IMR-90 (cell line): ENCODE measurements around the gene SRPK1. TPM values are rescaled to one million over a fixed set of nuclear protein-coding genes. Genes with fewer than 3 reads are reported as not detected.

Experiments
- ATAC-seq: fragments of 200-7000 bp; cut with Tn5 transposase; 2 replicates; pipeline ENCODE4 v1.9.1; 2020; ENCODE audit warnings: low read depth, mild to moderate bottlenecking, moderate library complexity
- BruUV-seq: library from RNA; stranded (reverse); fragments of 400-500 nt; replicated peaks from 2 replicates; lab custom pipeline; 2021; lab: Mats Ljungman, UMichigan
- CTCF ChIA-PET: fragments of 300-600 bp; formaldehyde crosslinking; extraction: SDS; loops from one replicate; lab custom pipeline; 2021; ENCODE audit warnings: antibody characterized with exemption; lab: Yijun Ruan, JAX
- POLR2A ChIA-PET: fragments of 300-600 bp; sonication (Branson Sonifier 250); formaldehyde crosslinking; loops from one replicate; lab custom pipeline; 2022; ENCODE audit warnings: antibody characterized with exemption; ENCODE audit not compliant: unreplicated experiment; lab: Charles Lee
- DNase-seq: peaks from one replicate; pipeline ENCODE4 v3.0.0; 2013
- H2AFZ ChIP-seq: replicated peaks from 2 replicates; pipeline ENCODE3; 2013; ENCODE audit warnings: low read length, mild to moderate bottlenecking; ENCODE audit not compliant: poor library complexity
- H2AK5ac ChIP-seq: 2 replicates; pipeline ENCODE4 v1.6.1; 2013; ENCODE audit warnings: low read depth, low read length, inconsistent platforms
- H2AK9ac ChIP-seq: replicated peaks from 2 replicates; pipeline ENCODE3; 2013; ENCODE audit warnings: mild to moderate bottlenecking, low read depth, low read length, moderate library complexity; ENCODE audit not compliant: poor library complexity
- H2BK120ac ChIP-seq: 2 replicates; pipeline ENCODE4 v1.6.1; 2013; ENCODE audit warnings: low read depth, low read length, inconsistent platforms
- H2BK15ac ChIP-seq: 3 replicates; pipeline ENCODE4 v1.6.1; 2013; ENCODE audit warnings: low read depth, low read length, inconsistent platforms
- H2BK20ac ChIP-seq: 2 replicates; pipeline ENCODE4 v1.6.1; 2013; ENCODE audit warnings: low read depth, mild to moderate bottlenecking, inconsistent platforms, low read length, moderate library complexity
- H2BK5ac ChIP-seq: 2 replicates; pipeline ENCODE4 v1.6.1; 2013; ENCODE audit warnings: mild to moderate bottlenecking, low read depth, low read length, inconsistent platforms; ENCODE audit not compliant: poor library complexity, severe bottlenecking
- H3K14ac ChIP-seq: replicated peaks from 2 replicates; pipeline ENCODE4 v1.6.1; 2013; ENCODE audit warnings: low read depth, low read length, inconsistent platforms
- H3K18ac ChIP-seq: 2 replicates; pipeline ENCODE4 v1.6.1; 2013; ENCODE audit warnings: low read depth, low read length, control low read depth
- H3K23ac ChIP-seq: 2 replicates; pipeline ENCODE4 v1.6.1; 2013; ENCODE audit warnings: low read depth, low read length, inconsistent platforms
- H3K27ac ChIP-seq: 2 replicates; pipeline ENCODE4 v1.5.1; 2013; ENCODE audit warnings: mild to moderate bottlenecking, control low read depth, low read length; ENCODE audit not compliant: insufficient read depth
- H3K27me3 ChIP-seq: 2 replicates; pipeline ENCODE4 v1.6.1; 2013; ENCODE audit warnings: low read length; ENCODE audit not compliant: control insufficient read depth, insufficient read depth
- H3K36me3 ChIP-seq: 2 replicates; pipeline ENCODE4 v1.6.1; 2013; ENCODE audit warnings: low read length, mixed read lengths; ENCODE audit not compliant: control insufficient read depth, insufficient read depth
- H3K4ac ChIP-seq: 2 replicates; pipeline ENCODE4 v1.6.1; 2013; ENCODE audit warnings: low read depth, low read length, inconsistent platforms
- H3K4me1 ChIP-seq: 2 replicates; pipeline ENCODE4 v1.6.1; 2013; ENCODE audit warnings: low read length, mixed read lengths; ENCODE audit not compliant: control insufficient read depth, insufficient read depth
- H3K4me2 ChIP-seq: 2 replicates; pipeline ENCODE4 v1.6.1; 2013; ENCODE audit warnings: low read depth, mild to moderate bottlenecking, control low read depth, low read length, moderate library complexity
- H3K4me3 ChIP-seq: 2 replicates; pipeline ENCODE4 v1.5.1; 2013; ENCODE audit warnings: low read depth, mild to moderate bottlenecking, control low read depth, low read length, moderate library complexity; ENCODE audit not compliant: insufficient read depth
- H3K56ac ChIP-seq: 2 replicates; pipeline ENCODE4 v1.6.1; 2013; ENCODE audit warnings: low read length, inconsistent platforms; ENCODE audit not compliant: insufficient read depth; ENCODE audit errors: extremely low read depth
- H3K79me1 ChIP-seq, 2 experiments: 2 replicates each; pipeline ENCODE4 v1.6.1; 2013; ENCODE audit warnings: low read length in 2 of 2, inconsistent platforms in 1 of 2, low read depth in 1 of 2
- H3K9ac ChIP-seq: 2 replicates; pipeline ENCODE4 v1.6.1; 2013; ENCODE audit warnings: low read depth, low read length, control low read depth
- H3K9me1 ChIP-seq: 2 replicates; pipeline ENCODE4 v1.6.1; 2013; ENCODE audit warnings: low read length, inconsistent platforms; ENCODE audit not compliant: insufficient read depth
- H3K9me3 ChIP-seq: 2 replicates; pipeline ENCODE4 v1.6.1; 2013; ENCODE audit warnings: low read length; ENCODE audit not compliant: control insufficient read depth, insufficient read depth
- H4K20me1 ChIP-seq: 2 replicates; pipeline ENCODE4 v1.6.1; 2013; ENCODE audit warnings: low read length, inconsistent platforms; ENCODE audit not compliant: insufficient read depth
- H4K5ac ChIP-seq: 2 replicates; pipeline ENCODE4 v1.6.1; 2013; ENCODE audit warnings: mild to moderate bottlenecking, low read depth, low read length, control low read depth
- H4K8ac ChIP-seq, 2 experiments: 2 replicates each; pipeline ENCODE4 v1.6.1; 2013; ENCODE audit warnings: low read depth in 2 of 2, low read length in 2 of 2, control low read depth in 1 of 2, inconsistent platforms in 1 of 2
- H4K91ac ChIP-seq: 2 replicates; pipeline ENCODE4 v1.6.1; 2013; ENCODE audit warnings: low read depth, low read length, inconsistent platforms; ENCODE audit not compliant: insufficient read depth
- WGBS, 2 experiments: methylation state at CpG; one replicate each; pipeline versions ENCODE4 v1.1.5 to v1.1.7; 2013; ENCODE audit warnings: missing lambda C conversion rate in 2 of 2; ENCODE audit not compliant: insufficient read length in 1 of 2; ENCODE audit errors: extremely low coverage in 2 of 2; 5-methylcytosine and 5-hydroxymethylcytosine counted together
- dilution Hi-C: fragments of 300-500 bp; cut with HindIII; formaldehyde crosslinking; loops from one replicate; pipeline ENCODE4 v1.14.3; 2018; ENCODE audit warnings: low sequenced_read_pairs; ENCODE audit not compliant: unreplicated experiment
- in situ Hi-C: fragments of 300-500 bp; cut with MboI; formaldehyde crosslinking; loops from 3 replicates; pipeline ENCODE4 v1.14.3; 2019; ENCODE audit warnings: low sequenced_read_pairs, inconsistent platforms, mixed read lengths
- intact Hi-C: fragments of 100-400 bp; cut with micrococcal nuclease; formaldehyde crosslinking; loops from 2 replicates; pipeline ENCODE4 v1.10.0; 2022
- polyA plus RNA-seq, 3 experiments: library from polyadenylated mRNA; depleted of rRNA; stranded (reverse); fragments of >200 nt; gene quantifications; 2 replicates each; pipeline ENCODE4 v1.2.3, GENCODE V29; 2012; ENCODE audit warnings: low replicate concordance in 1 of 3
- total RNA-seq: library from RNA; depleted of rRNA; stranded (reverse); fragments of >200 nt; gene quantifications from 2 replicates; pipeline ENCODE4 v1.2.3, GENCODE V29; 2012
- TF ChIP-seq, protein P1 (sequence below): conservative IDR thresholded peaks from 2 replicates; pipeline ENCODE4 v1.5.1; 2012; ENCODE audit warnings: mild to moderate bottlenecking, low read depth, low read length, improper control_type of control experiment

Gene SRPK1
- total and polyA plus RNA-seq, 2 of the 4 experiments (the other 2 are of a cell fraction), result 22.5 to 44.6 TPM

DNA sequence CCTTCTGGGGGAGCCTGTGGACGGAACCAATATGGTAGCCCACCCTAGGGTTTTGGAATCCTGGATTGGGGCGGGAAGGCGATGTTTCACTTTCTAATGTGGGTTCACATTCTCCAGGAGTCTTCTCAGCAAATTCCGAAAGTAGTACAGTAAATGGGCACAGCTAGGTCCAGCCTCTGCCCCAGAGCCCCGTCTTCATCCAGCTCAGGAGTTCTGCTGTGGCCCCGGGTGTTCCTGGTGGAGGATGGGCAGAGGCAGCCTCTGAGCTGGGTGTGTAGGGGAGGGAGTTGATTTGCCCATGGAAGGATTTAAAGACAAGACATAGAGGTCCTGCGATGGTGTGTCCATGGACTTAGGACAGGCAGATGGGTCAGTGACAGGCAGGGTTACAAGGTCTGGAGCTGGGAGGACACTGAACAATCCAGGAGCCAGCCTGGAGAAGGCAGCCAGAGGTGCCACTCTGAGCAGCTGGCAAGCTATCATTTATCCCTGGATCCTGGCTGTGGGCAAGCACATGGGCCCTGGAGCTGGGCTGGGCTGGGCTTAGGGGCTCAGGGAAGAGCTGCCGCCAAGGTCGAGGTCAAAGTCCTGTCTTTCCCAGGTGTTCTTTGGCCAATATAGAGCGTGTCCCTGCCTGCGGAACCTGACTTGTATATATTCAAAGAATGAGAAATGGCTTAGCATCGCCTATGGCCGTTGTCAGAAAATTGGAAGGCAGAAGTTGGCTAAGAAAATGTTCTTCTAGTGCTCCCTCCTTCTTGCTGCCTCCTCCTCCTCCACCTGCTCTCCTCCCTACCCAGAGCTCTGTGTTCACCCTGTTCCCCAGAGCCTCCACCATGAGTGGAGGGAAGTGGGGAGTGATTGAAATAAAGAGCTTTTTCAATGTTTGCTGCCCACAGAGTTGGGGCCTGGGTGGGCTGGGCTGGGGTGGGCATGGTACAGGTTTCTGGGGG, 133.4 kb downstream of the SRPK1 start:
- ATAC-seq, result no peak
- dilution Hi-C loops, result no loop called here
- H2AK9ac ChIP-seq, result no peak overlapping the region

More for the DNA sequence above, 133.4 kb downstream of the SRPK1 start:
- Histone ChIP-seq H4K8ac (no peak overlapping the region), H3K23ac (no peak overlapping the region), H4K91ac (no peak overlapping the region), H2AK5ac (no peak overlapping the region), H3K27ac (no peak overlapping the region), H2BK20ac (no peak overlapping the region), H2BK120ac (no peak overlapping the region), H3K36me3 (no peaks in the 10 kb centered on the region), H3K4me1 (no peaks in the 10 kb centered on the region), H3K18ac (no peak overlapping the region), H3K56ac (no peak overlapping the region), H3K9ac (no peak overlapping the region), H3K4me3 (no peak overlapping the region), H3K79me1 (no peaks in the 10 kb centered on the region), H3K9me1 (no peaks in the 10 kb centered on the region), H2AFZ (no peak overlapping the region), H3K14ac (no peak overlapping the region), H3K9me3 (peaks cover 2% of the 10 kb centered on the region; the same call in 1 of the 2 replicates), H3K27me3 (peaks cover 55% of the 10 kb centered on the region), H4K5ac (no peak overlapping the region), H3K4me2 (no peak overlapping the region), H3K4ac (no peak overlapping the region), H2BK5ac (no peak overlapping the region), H2BK15ac (no peak overlapping the region), H4K20me1 (no peaks in the 10 kb centered on the region)
- 75% methylated on average over 10 of the region's 13 CpGs; no CpG with 5 or more reads in 1 of the 2 experiments for WGBS, 2 experiments
- in situ Hi-C loops, result no loop called here
- intact Hi-C loops, result loop anchor here (1.0 kb wide), 1 partner anchor 11 kb away; no protein-coding TSS in a partner anchor
- no peak for DNase-seq
- ChIA-PET POLR2A (no interaction called here), CTCF (interaction anchor here (1.9 kb wide), 1 partner anchor 9 kb away, joined by 7 read pairs; the partner anchor contains the start of gene CLPS)
- TF ChIP-seq, protein P1, sequence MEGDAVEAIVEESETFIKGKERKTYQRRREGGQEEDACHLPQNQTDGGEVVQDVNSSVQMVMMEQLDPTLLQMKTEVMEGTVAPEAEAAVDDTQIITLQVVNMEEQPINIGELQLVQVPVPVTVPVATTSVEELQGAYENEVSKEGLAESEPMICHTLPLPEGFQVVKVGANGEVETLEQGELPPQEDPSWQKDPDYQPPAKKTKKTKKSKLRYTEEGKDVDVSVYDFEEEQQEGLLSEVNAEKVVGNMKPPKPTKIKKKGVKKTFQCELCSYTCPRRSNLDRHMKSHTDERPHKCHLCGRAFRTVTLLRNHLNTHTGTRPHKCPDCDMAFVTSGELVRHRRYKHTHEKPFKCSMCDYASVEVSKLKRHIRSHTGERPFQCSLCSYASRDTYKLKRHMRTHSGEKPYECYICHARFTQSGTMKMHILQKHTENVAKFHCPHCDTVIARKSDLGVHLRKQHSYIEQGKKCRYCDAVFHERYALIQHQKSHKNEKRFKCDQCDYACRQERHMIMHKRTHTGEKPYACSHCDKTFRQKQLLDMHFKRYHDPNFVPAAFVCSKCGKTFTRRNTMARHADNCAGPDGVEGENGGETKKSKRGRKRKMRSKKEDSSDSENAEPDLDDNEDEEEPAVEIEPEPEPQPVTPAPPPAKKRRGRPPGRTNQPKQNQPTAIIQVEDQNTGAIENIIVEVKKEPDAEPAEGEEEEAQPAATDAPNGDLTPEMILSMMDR, result no peak
- BruUV-seq, result no TSS peak
